Prostate gland (tissue), 2 donors: ENCODE measurements around the gene FDXACB1. TPM values are rescaled to one million over a fixed set of nuclear protein-coding genes. Genes with fewer than 3 reads are reported as not detected.

Experiments used
- DNase-seq: peaks from one replicate; pipeline ENCODE4 v3.0.0-alpha.2; 2019; ENCODE audit warnings: low spot score
- H3K27ac ChIP-seq, 2 donors: fragments of 200-600 bp; sonication (generic); 2 replicates each; pipeline ENCODE4 v1.5.1; 2017 to 2019
- H3K27me3 ChIP-seq: fragments of 200-600 bp; sonication (generic); replicated peaks from 2 replicates; pipeline ENCODE4 v1.5.1; 2019; ENCODE audit not compliant: insufficient read depth
- H3K36me3 ChIP-seq, 2 donors: fragments of 200-600 bp; sonication (generic); 1 replicate in 1 of 2; 2 replicates in 1 of 2; pipeline versions ENCODE4 v1.5.1 to v1.8.1; 2017 to 2019
- H3K4me1 ChIP-seq: fragments of 200-600 bp; sonication (generic); replicated peaks from 2 replicates; pipeline ENCODE4 v1.5.1; 2019
- H3K4me3 ChIP-seq, 2 donors: fragments of 200-600 bp; sonication (generic); 2 replicates each; pipeline ENCODE4 v1.5.1; 2017 to 2019
- H3K9me3 ChIP-seq: fragments of 200-600 bp; sonication (generic); 2 replicates; pipeline ENCODE4 v1.5.1; 2017
- CTCF ChIP-seq, 4 experiments: fragments of 200-600 bp in 2 of 4; fragments of 450-650 bp in 2 of 4; sonication (generic) in 2 of 4; IDR thresholded peaks; 1 replicate in 3 of 4; 2 replicates in 1 of 4; pipeline ENCODE4 v1.5.1; 2016 to 2019; ENCODE audit warnings: antibody characterized with exemption in 4 of 4, mild to moderate bottlenecking in 2 of 4, moderate library complexity in 2 of 4
- POLR2A ChIP-seq: fragments of 450-650 bp; IDR thresholded peaks from one replicate; pipeline ENCODE4 v1.6.1; 2016; ENCODE audit warnings: antibody characterized with exemption, mild to moderate bottlenecking
- POLR2AphosphoS5 ChIP-seq: sonication (generic); formaldehyde crosslinking; IDR thresholded peaks from one replicate; pipeline ENCODE4 v1.6.1; 2017; ENCODE audit warnings: antibody characterized with exemption
- WGBS: methylation state at CpG from one replicate; pipeline ENCODE4 v1.1.5; 2018; 5-methylcytosine and 5-hydroxymethylcytosine counted together
- intact Hi-C: fragments of 100-400 bp; cut with DNase I; formaldehyde crosslinking; loops from one replicate; pipeline ENCODE4 v1.14.2; 2022
- total RNA-seq, 2 donors: library from RNA; depleted of rRNA; stranded (reverse); fragments of >200 nt; gene quantifications; one replicate each; pipeline ENCODE4 v1.1.0, GENCODE V29; 2016

FDXACB1 gene
- total RNA-seq, 2 donors from 2014 or later = 2.7 to 7.6 TPM

- TF ChIP-seq POLR2AphosphoS5 = no peak
- no peak for TF ChIP-seq POLR2A
- H3K27me3 ChIP-seq = no peaks in the 10 kb centered on the region
- intact Hi-C loops = loop anchor here (2.0 to 5.0 kb wide), 4 partner anchors 73 to 275 kb away; partner anchors contain the start of genes PPP2R1B and SIK2
- no peak overlapping the region for H3K4me3 ChIP-seq
- peak overlapping the region in 1 of 2 donors; percentile 61 for H3K27ac ChIP-seq
- DNase-seq = no peak
- H3K9me3 ChIP-seq = no peaks in the 10 kb centered on the region
- H3K4me1 ChIP-seq = no peaks in the 10 kb centered on the region
- WGBS = 58% methylated on average over 1 of the region's 1 CpG
- no peaks in the 10 kb centered on the region for H3K36me3 ChIP-seq
Measured at GRCh38 chr11:111840143-111840542, 38.8 kb downstream of the FDXACB1 start.

GRCh38 chr11:111838054-111838453 lies 40.9 kb downstream of the FDXACB1 start:
- H3K4me3 ChIP-seq = no peak overlapping the region
- TF ChIP-seq CTCF (IDR thresholded peaks at IDR 0.05) (no peak), POLR2A (no peak), POLR2AphosphoS5 (no peak)
- no peaks in the 10 kb centered on the region for H3K27me3 ChIP-seq
- H3K27ac ChIP-seq = no peak overlapping the region
- DNase-seq = no peak
- 92% methylated on average over 5 of the region's 5 CpGs for WGBS
- intact Hi-C loops = no loop called here
- H3K36me3 ChIP-seq = no peaks in the 10 kb centered on the region
- H3K9me3 ChIP-seq = no peaks in the 10 kb centered on the region
- H3K4me1 ChIP-seq = no peaks in the 10 kb centered on the region

- H3K27me3 ChIP-seq = no peaks in the 10 kb centered on the region
- no peaks in the 10 kb centered on the region for H3K4me1 ChIP-seq
- H3K9me3 ChIP-seq = no peaks in the 10 kb centered on the region
- H3K36me3 ChIP-seq = no peaks in the 10 kb centered on the region
- no peak for DNase-seq
- TF ChIP-seq POLR2AphosphoS5 (no peak), CTCF (IDR thresholded peaks at IDR 0.05) (no peak), POLR2A (no peak)
- intact Hi-C loops = no loop called here
- 69% methylated on average over 5 of the region's 5 CpGs for WGBS
- H3K27ac ChIP-seq = no peak overlapping the region
- no peak overlapping the region for H3K4me3 ChIP-seq
Measured at GRCh38 chr11:111837366-111837891, 41.5 kb downstream of the FDXACB1 start.

- H3K4me1 ChIP-seq = no peaks in the 10 kb centered on the region
- H3K27ac ChIP-seq = no peak overlapping the region
- WGBS = 47% methylated on average over 1 of the region's 1 CpG
- intact Hi-C loops = no loop called here
- no peak for DNase-seq
- no peaks in the 10 kb centered on the region for H3K36me3 ChIP-seq
- no peak overlapping the region for H3K4me3 ChIP-seq
- no peak for TF ChIP-seq CTCF (IDR thresholded peaks at IDR 0.05)
- TF ChIP-seq POLR2AphosphoS5 = no peak
- no peak for TF ChIP-seq POLR2A
- no peaks in the 10 kb centered on the region for H3K27me3 ChIP-seq
- no peaks in the 10 kb centered on the region for H3K9me3 ChIP-seq
Measured at GRCh38 chr11:111836721-111837120, 42.2 kb downstream of the FDXACB1 start.

- no peaks in the 10 kb centered on the region for H3K9me3 ChIP-seq
- no peaks in the 10 kb centered on the region for H3K4me1 ChIP-seq
- no peaks in the 10 kb centered on the region for H3K36me3 ChIP-seq
- intact Hi-C loops = no loop called here
- H3K27ac ChIP-seq = no peak overlapping the region
- 96% methylated on average over 1 of the region's 1 CpG for WGBS
- DNase-seq = no peak
- TF ChIP-seq CTCF (IDR thresholded peaks at IDR 0.05) = no peak
- TF ChIP-seq POLR2A = no peak
- TF ChIP-seq POLR2AphosphoS5 = no peak
- no peaks in the 10 kb centered on the region for H3K27me3 ChIP-seq
- no peak overlapping the region for H3K4me3 ChIP-seq
Measured at GRCh38 chr11:111836162-111836561, 42.8 kb downstream of the FDXACB1 start.
